ENCODE measurements around the gene SELENOP. TPM values are rescaled to one million over a fixed set of nuclear protein-coding genes. Genes with fewer than 3 reads are reported as not detected.

Gene SELENOP
- total and polyA plus RNA-seq, 2 of the 13 experiments (the other 11 are each of a cell fraction or from before 2014, with no cell fraction given) = 1,895 to 2,083 TPM

GRCh38 chr5:42824347-42824976 lies 12.8 kb upstream of the SELENOP start (continued):
- TF ChIP-seq ATF3 (CRISPR knock-in tag; IDR thresholded peaks at IDR 0.05) (no peak), RBM22 (optimal IDR thresholded peaks at IDR 0.05; ENCODE audit: low read length) (peak; percentile 76), EZH2 (conservative IDR thresholded peaks at IDR 0.05; ENCODE audit: low read depth, low read length) (no peak), ETS1 (CRISPR knock-in tag; IDR thresholded peaks at IDR 0.05) (no peak), CSRNP2 (CRISPR knock-in tag; conservative IDR thresholded peaks at IDR 0.05; ENCODE audit: low read depth) (no peak), ZFP91 (CRISPR knock-in tag; IDR thresholded peaks at IDR 0.05; ENCODE audit: borderline replicate concordance) (peak; percentile 40; the same call in 1 of the 2 replicates), PAXIP1 (CRISPR knock-in tag; conservative IDR thresholded peaks at IDR 0.05) (peak; percentile 90), ZNF513 (CRISPR knock-in tag; conservative IDR thresholded peaks at IDR 0.05) (no peak), ZBTB49 (CRISPR knock-in tag; IDR thresholded peaks at IDR 0.05; ENCODE audit: borderline replicate concordance) (peak; percentile 75; the same call in 1 of the 2 replicates), TCF12 (IDR thresholded peaks at IDR 0.05) (no peak), TCF12 (CRISPR knock-in tag; IDR thresholded peaks at IDR 0.05) (no peak), ZNF883 (CRISPR knock-in tag; IDR thresholded peaks at IDR 0.05; ENCODE audit: not compliant biosample characterization) (no peak), CAMTA2 (CRISPR knock-in tag; IDR thresholded peaks at IDR 0.05; ENCODE audit: borderline replicate concordance) (no peak), HDAC2 (CRISPR knock-in tag; IDR thresholded peaks at IDR 0.05) (peak; percentile 62), ZNF3 (CRISPR knock-in tag; IDR thresholded peaks at IDR 0.05) (no peak)
